AG08395 (cell line): ENCODE results near the gene DIPK1B.
A peak's percentile ranks its signal among the peaks of the same experiment; 100 is the strongest.

ENCODE experiments used
- DNase-seq: peaks from one replicate; pipeline ENCODE4 v3.0.0; 2012; ENCODE audit warnings: mixed read lengths, low spot score

DIPK1B gene

GRCh38 chr9:136673088-136673974 is 39.0 kb upstream of the DIPK1B start:
- no peak for DNase-seq

GRCh38 chr9:136673975-136674785 is 38.2 kb upstream of the DIPK1B start:
- DNase-seq, result no peak

GRCh38 chr9:136674786-136675349 is 37.5 kb upstream of the DIPK1B start:
- DNase-seq, result no peak

GRCh38 chr9:136675477-136676296 is 36.7 kb upstream of the DIPK1B start:
- no peak for DNase-seq

- DNase-seq, result no peak
Measured at GRCh38 chr9:136676297-136676794, 36.0 kb upstream of the DIPK1B start.

- DNase-seq, result no peak
Measured at GRCh38 chr9:136676920-136677686, 35.3 kb upstream of the DIPK1B start.

GRCh38 chr9:136678034-136678433 is 34.3 kb upstream of the DIPK1B start:
- no peak for DNase-seq

- no peak for DNase-seq
Measured at GRCh38 chr9:136678624-136679023, 33.7 kb upstream of the DIPK1B start.

GRCh38 chr9:136679431-136679941 is 32.9 kb upstream of the DIPK1B start:
- no peak for DNase-seq

GRCh38 chr9:136681029-136681428 is 31.3 kb upstream of the DIPK1B start:
- no peak for DNase-seq

GRCh38 chr9:136681945-136682699 is 30.2 kb upstream of the DIPK1B start:
- no peak for DNase-seq

- DNase-seq, result no peak
Measured at GRCh38 chr9:136682710-136683109, 29.7 kb upstream of the DIPK1B start.

GRCh38 chr9:136683173-136683745 is 29.1 kb upstream of the DIPK1B start:
- DNase-seq, result no peak

- no peak for DNase-seq
Measured at GRCh38 chr9:136683755-136684154, 28.6 kb upstream of the DIPK1B start.

- DNase-seq, result no peak
Measured at GRCh38 chr9:136684339-136684738, 28.0 kb upstream of the DIPK1B start.

GRCh38 chr9:136684799-136685198 is 27.6 kb upstream of the DIPK1B start:
- no peak for DNase-seq

GRCh38 chr9:136685216-136685615 is 27.2 kb upstream of the DIPK1B start:
- no peak for DNase-seq

GRCh38 chr9:136685790-136686533 is 26.4 kb upstream of the DIPK1B start:
- DNase-seq, result peak; percentile 54

- DNase-seq, result no peak
Measured at GRCh38 chr9:136686534-136686793, 25.9 kb upstream of the DIPK1B start.
